Epithelial cell of proximal tubule (primary cell): Measurements from ENCODE around the gene SCARB1. TPM values are rescaled to one million over a fixed set of nuclear protein-coding genes. Genes with fewer than 3 reads are reported as not detected.

Experiments used
- DNase-seq: peaks from one replicate; pipeline ENCODE4 v3.0.0-alpha.2; 2011; ENCODE audit warnings: low read depth
- H3K4me3 ChIP-seq: 2 replicates; pipeline ENCODE4 v1.5.1; 2011; ENCODE audit warnings: low read depth, mild to moderate bottlenecking, low read length
- total RNA-seq: library from RNA; depleted of rRNA; stranded (reverse); fragments of >200 nt; gene quantifications from 2 replicates; pipeline ENCODE4 v1.2.3, GENCODE V29; 2015
- TF ChIP-seq, protein P1 (sequence below): conservative IDR thresholded peaks from 2 replicates; pipeline ENCODE4 v1.5.1; 2012; ENCODE audit warnings: low read depth, mild to moderate bottlenecking, low read length

Gene SCARB1
- total RNA-seq, 1 donor from 2014 or later: 21.9 TPM

DNA sequence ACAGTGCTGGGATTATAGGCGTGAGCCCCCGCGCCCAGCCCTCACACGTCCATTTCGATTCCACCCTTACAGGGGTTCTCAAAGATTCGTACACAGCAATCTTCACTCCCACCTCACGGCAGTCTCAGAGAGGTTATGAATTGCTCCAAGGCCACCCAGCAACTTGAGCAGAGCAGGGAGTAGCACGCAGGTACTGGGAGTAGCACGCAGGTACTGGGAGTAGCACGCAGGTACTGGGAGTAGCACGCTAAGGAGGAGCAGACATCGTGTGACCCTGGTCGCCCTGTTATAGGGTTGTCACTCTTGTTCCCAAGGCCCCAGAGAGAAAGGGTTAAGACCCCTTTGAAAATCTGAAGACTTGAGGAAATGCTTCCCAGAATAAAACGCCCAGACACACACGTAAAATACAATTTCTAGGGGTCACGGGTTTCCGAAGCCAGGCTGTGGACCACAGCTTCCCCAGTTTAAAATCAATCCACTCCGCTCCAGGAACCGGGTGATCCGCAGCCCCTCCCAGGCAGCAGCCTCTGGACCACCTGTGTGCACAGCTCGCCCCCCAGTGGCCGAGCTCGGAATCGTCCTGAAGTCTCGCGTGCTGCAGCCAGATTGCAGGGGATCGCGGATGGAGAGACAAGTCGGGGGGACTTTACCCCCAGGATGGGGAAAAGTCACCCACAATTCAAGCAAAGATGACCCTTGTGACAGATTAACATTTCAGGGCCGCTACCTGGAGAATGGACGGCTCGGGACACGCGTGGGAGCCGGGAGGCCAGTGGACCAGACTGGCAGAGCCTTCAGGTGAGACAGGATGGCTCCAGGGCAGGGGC lies 92.0 kb downstream of the SCARB1 start:
- H3K4me3 ChIP-seq: no peak overlapping the region
- no peak for DNase-seq
- TF ChIP-seq, protein P1, sequence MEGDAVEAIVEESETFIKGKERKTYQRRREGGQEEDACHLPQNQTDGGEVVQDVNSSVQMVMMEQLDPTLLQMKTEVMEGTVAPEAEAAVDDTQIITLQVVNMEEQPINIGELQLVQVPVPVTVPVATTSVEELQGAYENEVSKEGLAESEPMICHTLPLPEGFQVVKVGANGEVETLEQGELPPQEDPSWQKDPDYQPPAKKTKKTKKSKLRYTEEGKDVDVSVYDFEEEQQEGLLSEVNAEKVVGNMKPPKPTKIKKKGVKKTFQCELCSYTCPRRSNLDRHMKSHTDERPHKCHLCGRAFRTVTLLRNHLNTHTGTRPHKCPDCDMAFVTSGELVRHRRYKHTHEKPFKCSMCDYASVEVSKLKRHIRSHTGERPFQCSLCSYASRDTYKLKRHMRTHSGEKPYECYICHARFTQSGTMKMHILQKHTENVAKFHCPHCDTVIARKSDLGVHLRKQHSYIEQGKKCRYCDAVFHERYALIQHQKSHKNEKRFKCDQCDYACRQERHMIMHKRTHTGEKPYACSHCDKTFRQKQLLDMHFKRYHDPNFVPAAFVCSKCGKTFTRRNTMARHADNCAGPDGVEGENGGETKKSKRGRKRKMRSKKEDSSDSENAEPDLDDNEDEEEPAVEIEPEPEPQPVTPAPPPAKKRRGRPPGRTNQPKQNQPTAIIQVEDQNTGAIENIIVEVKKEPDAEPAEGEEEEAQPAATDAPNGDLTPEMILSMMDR: peak; percentile 96

DNA sequence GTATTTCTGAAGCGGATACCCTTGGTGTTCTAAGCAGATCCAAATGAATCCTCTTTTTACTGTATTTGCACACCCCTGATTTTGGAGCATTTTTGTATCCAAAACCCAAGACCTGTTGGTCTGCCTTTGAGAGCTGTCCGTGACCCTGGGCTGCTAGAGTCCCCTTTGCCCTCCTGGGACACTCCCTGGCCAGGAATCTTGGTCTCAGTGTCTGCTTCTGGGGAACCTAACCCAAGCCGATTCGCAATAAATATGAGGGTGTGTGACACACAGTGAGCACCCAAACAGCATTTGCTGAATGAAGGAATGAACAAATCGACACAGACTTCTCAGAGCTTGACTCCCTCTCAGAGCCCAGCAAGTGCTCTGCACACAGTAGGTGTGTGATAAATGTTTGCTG lies 92.9 kb downstream of the SCARB1 start:
- TF ChIP-seq, protein P1: no peak
- no peak overlapping the region for H3K4me3 ChIP-seq
- no peak for DNase-seq

DNA sequence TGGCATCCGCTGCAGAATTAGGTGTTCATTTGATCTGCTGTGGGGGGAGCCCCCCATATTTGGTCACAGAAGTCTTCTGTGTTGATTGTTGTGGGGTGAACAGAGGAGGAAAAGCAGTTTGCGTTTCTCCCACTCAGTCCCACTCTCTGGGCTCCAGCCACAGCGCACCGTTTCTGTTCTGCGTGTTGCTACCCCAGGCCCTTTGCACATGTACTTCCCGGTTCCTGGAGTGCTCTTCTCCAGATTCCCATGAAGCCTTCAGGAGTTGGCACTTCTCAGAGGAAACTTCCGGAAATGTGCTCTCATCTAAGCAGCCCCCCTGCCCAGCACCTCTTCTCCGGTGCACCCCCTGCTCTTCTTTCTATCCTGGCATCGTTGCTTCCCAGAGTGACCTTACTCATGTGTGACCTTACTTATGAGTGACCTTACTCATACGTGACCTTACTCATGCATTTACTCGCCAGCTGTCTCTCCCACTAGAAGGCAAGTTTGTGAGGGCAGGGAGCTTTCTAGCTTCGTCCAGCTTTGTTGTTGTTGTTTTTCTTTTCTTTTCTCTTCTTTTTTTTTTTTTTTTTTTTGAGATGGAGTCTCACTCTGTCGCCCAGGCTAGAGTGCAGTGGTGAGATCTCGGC lies 93.7 kb downstream of the SCARB1 start:
- H3K4me3 ChIP-seq: no peak overlapping the region
- DNase-seq: no peak
- TF ChIP-seq, protein P1: no peak

DNA sequence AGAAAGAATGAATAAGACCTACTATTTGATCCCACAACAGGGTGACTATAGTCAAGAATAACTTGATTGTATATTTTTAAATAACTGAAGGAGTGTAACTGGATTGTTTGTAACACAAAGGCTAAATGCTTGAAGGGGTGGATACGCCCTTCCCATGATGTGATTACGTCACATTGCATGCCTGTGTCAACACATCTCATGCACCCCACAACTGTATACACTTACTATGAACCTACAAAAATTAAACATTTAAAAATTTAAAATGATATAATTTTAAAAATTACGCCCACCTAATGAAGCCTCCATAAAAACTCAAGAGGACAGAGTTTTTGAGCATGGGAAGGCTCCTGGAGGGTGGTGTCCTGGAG lies 94.5 kb downstream of the SCARB1 start:
- no peak for DNase-seq
- TF ChIP-seq, protein P1: no peak

DNA sequence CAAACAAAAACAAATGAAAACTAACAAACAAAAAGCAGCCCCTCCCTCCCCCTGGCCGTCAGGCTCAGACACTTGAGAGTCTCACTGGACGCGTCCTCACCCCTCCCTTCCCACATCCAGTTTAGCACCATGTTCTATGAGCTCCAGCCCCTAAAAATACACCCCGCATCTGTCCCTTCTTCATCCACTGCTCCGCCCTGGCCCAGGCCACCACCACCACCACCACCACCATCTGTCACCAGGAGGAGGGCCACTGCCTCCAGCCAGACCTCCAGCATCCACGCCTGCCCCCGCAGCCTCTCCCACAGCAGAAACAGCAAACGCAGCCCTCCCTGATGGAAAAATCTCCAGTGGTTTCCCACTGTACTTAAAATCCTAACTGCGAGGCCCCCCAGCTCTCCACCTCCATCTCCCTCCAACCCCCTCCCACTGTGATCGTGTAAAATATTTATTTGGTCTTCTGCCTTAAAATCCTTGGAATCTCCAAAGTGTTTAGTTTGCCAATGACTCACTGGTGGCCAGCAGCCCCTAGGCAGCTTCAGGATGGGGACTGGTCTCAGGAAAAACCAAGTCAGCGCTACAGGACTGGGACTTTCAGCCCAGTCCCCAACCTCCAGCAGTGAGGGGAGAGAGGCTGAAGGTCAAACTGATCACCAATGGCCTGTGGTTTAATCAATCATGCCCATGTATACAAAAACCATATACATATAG lies 95.1 kb downstream of the SCARB1 start:
- H3K4me3 ChIP-seq: no peak overlapping the region
- TF ChIP-seq, protein P1: no peak
- no peak for DNase-seq

More for the DNA sequence above, 94.5 kb downstream of the SCARB1 start:
- H3K4me3 ChIP-seq: no peak overlapping the region

DNA sequence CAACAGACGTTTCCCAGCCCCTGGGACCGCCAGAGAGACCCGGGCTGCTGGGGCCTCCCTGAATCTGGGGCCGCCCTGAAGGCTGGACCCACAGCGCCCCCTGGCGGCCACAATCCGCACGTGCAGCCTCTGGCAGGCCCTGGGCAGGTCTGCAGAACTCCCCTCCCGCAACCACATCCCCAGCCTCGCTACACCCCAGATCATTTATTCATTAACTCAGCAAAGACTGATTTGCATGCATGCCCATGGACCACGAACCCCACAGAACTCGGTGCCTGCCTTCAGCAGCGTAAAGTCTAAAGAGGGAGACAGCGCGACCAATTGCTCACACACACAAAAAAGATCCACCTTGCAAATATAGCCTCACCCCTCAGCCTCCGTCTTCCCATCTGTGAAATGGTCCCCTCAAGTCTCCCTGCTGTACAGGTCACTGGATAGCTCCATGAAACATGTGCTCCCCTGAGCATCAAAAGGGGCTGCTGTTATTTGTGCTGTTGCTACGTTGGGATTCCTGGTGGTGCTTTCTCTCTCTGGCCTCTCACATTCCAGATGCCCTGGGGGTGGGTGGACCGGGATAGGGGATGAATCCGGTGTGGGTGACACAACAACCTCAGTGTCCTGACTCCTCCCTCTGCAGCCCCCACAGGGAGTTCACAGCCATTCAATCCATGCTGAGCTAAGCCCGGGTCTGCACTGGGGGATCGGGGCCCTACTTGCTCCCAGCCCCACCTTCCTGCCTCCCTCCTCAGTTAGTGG lies 96.4 kb downstream of the SCARB1 start:
- H3K4me3 ChIP-seq: no peak overlapping the region
- TF ChIP-seq, protein P1: peak; percentile 93
- DNase-seq: no peak
